GM10248 (cell line): ENCODE data around the gene CHST11.

ENCODE experiments used
- CTCF ChIA-PET: fragments of 300-600 bp; sonication (Branson Sonifier 250); formaldehyde crosslinking; extraction: SDS; loops from one replicate; lab custom pipeline; 2021; ENCODE audit warnings: antibody characterized with exemption; lab: Yijun Ruan, JAX
- POLR2A ChIA-PET: fragments of 350-650 bp; sonication (Branson Sonifier 250); formaldehyde crosslinking; extraction: SDS; loops from one replicate; lab custom pipeline; 2020; ENCODE audit warnings: antibody characterized with exemption; lab: Yijun Ruan, JAX
- DNase-seq: peaks from one replicate; pipeline ENCODE4 v3.0.0; 2012; ENCODE audit errors: extremely low spot score
- TF ChIP-seq, protein P1 (sequence below): IDR thresholded peaks from 2 replicates; pipeline ENCODE4 v1.5.1; 2012; ENCODE audit warnings: mild to moderate bottlenecking, low read depth; ENCODE audit errors: extremely low read depth, missing control alignments, control extremely low read depth

CHST11 gene

GRCh38 chr12:104735801-104736200, 279.1 kb downstream of the CHST11 start:
- POLR2A ChIA-PET: no interaction called here
- TF ChIP-seq, protein P1, sequence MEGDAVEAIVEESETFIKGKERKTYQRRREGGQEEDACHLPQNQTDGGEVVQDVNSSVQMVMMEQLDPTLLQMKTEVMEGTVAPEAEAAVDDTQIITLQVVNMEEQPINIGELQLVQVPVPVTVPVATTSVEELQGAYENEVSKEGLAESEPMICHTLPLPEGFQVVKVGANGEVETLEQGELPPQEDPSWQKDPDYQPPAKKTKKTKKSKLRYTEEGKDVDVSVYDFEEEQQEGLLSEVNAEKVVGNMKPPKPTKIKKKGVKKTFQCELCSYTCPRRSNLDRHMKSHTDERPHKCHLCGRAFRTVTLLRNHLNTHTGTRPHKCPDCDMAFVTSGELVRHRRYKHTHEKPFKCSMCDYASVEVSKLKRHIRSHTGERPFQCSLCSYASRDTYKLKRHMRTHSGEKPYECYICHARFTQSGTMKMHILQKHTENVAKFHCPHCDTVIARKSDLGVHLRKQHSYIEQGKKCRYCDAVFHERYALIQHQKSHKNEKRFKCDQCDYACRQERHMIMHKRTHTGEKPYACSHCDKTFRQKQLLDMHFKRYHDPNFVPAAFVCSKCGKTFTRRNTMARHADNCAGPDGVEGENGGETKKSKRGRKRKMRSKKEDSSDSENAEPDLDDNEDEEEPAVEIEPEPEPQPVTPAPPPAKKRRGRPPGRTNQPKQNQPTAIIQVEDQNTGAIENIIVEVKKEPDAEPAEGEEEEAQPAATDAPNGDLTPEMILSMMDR: no peak
- CTCF ChIA-PET: no interaction called here
- no peak for DNase-seq

GRCh38 chr12:104736307-104736706, 279.6 kb downstream of the CHST11 start:
- POLR2A ChIA-PET: no interaction called here
- DNase-seq: no peak
- CTCF ChIA-PET: no interaction called here
- TF ChIP-seq, protein P1: no peak

GRCh38 chr12:104737113-104737512, 280.4 kb downstream of the CHST11 start:
- POLR2A ChIA-PET: no interaction called here
- TF ChIP-seq, protein P1: no peak
- CTCF ChIA-PET: no interaction called here
- no peak for DNase-seq

DNA sequence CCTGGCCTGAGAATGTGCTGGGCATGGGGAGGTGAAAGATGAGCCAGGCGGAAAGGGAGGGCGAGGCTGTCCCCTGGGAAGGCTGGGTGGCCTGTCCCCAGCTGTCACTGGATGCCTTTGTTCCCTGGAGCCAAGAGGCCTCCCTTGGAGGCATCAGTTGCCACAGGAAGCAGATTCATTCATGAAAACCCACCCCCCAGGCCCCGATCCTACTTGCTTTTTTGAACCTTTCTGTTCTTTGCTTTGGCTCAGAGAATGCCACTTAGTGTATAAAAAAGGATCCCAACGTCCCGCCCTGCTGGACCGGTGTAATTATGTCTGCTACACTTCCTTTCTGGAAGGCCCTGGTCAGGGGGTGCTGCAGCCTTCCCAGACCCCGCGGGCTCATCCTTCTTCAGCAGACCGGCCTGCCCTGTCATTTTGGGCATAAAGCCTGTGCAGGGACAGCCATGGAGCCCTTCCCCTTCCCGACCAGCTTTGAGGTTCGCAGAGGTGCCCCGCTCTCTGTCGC, 281.1 kb downstream of the CHST11 start:
- CTCF ChIA-PET: interaction anchor here (1.6 kb wide), 1 partner anchor 11 kb away, joined by 5 read pairs; no protein-coding TSS in a partner anchor
- DNase-seq: no peak
- TF ChIP-seq, protein P1: no peak
- POLR2A ChIA-PET: no interaction called here

DNA sequence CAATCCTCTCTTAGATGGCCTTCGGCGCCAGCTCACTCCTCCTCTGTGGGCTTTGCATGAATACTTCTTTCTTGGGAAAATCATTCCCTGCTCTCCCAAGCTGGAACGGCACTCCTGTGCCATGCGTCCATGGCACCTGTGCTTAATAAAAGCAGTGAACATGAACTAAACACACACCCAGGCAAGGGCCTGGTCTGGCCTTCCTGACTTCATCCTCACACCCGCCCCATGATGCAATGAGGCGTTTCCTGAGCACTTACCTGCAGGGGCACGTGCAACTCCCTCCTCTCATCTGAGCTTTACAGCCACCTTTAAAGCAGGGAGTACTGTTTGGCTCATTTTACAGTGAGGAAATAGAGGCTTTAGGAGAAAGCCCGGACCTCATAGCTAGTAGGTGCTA, 281.6 kb downstream of the CHST11 start:
- ChIA-PET CTCF (interaction anchor here (0.8 to 1.6 kb wide), 3 partner anchors 11 to 155 kb away, joined by 3 to 5 read pairs (median 5); no protein-coding TSS in a partner anchor), POLR2A (no interaction called here)
- TF ChIP-seq, protein P1: no peak
- DNase-seq: no peak

GRCh38 chr12:104738776-104739642, 282.3 kb downstream of the CHST11 start:
- TF ChIP-seq, protein P1: no peak
- ChIA-PET CTCF (interaction anchor here (0.5 to 1.6 kb wide), 6 partner anchors 12 to 357 kb away, joined by 3 to 8 read pairs (median 4); no protein-coding TSS in a partner anchor), POLR2A (no interaction called here)
- no peak for DNase-seq
